Fibroblast of the aortic adventitia (primary cell): ENCODE results near the gene CHCHD6. TPM values are rescaled to one million over a fixed set of nuclear protein-coding genes. Genes with fewer than 3 reads are reported as not detected.

Experiments
- DNase-seq: peaks from one replicate; pipeline ENCODE4 v3.0.0-alpha.2; 2010; ENCODE audit warnings: low read depth
- H3K4me3 ChIP-seq: 2 replicates; pipeline ENCODE4 v1.5.1; 2011; ENCODE audit warnings: low read depth, mild to moderate bottlenecking, control low read depth, low read length, moderate library complexity
- total RNA-seq: library from RNA; depleted of rRNA; stranded (reverse); fragments of >200 nt; gene quantifications from 2 replicates; pipeline ENCODE4 v1.2.3, GENCODE V29; 2012; ENCODE audit warnings: low replicate concordance
- TF ChIP-seq, protein P1 (sequence below): IDR thresholded peaks from 2 replicates; pipeline ENCODE4 v1.5.1; 2011; ENCODE audit warnings: mild to moderate bottlenecking, low read length, control low read depth, inconsistent platforms; ENCODE audit not compliant: insufficient read depth

CHCHD6 gene
- total RNA-seq, 1 donor, result 10.8 TPM

DNA sequence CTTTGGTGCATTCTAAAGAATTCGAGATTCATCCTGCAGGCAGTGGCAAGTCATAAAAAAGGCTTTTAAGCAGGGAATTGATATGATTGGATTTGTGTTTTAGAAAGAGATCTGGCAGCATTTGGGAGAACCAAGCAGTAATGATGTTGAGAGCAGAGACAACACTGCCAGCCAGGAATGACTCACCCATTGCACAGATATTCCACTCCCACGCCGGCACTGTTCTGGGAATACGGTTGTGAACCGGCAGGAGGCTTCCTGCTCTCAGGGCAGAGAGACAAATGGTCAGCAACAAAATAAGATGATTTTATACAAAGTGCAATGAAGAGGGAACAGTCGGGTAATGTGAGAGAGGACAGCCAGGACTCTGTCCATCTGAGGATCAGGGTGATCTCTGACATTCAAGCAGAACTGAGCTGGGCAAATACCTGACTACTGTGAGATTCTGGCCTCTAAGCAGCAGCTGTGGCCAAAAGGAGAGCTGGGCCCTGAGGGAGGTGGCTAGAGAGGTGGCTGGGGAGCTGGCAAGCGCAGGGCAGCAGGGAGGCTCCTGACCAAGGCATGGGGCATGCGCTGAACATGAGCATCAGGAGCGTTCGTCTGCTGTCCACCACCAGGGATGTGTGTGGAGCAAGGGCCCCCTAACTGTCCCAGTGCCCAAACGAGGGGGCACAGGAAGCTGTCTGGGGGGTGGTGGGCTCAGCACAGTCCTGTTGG is 222.8 kb downstream of the CHCHD6 start:
- TF ChIP-seq, protein P1, sequence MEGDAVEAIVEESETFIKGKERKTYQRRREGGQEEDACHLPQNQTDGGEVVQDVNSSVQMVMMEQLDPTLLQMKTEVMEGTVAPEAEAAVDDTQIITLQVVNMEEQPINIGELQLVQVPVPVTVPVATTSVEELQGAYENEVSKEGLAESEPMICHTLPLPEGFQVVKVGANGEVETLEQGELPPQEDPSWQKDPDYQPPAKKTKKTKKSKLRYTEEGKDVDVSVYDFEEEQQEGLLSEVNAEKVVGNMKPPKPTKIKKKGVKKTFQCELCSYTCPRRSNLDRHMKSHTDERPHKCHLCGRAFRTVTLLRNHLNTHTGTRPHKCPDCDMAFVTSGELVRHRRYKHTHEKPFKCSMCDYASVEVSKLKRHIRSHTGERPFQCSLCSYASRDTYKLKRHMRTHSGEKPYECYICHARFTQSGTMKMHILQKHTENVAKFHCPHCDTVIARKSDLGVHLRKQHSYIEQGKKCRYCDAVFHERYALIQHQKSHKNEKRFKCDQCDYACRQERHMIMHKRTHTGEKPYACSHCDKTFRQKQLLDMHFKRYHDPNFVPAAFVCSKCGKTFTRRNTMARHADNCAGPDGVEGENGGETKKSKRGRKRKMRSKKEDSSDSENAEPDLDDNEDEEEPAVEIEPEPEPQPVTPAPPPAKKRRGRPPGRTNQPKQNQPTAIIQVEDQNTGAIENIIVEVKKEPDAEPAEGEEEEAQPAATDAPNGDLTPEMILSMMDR, result peak; percentile 77
- H3K4me3 ChIP-seq, result no peak overlapping the region
- DNase-seq, result peak; percentile 92

DNA sequence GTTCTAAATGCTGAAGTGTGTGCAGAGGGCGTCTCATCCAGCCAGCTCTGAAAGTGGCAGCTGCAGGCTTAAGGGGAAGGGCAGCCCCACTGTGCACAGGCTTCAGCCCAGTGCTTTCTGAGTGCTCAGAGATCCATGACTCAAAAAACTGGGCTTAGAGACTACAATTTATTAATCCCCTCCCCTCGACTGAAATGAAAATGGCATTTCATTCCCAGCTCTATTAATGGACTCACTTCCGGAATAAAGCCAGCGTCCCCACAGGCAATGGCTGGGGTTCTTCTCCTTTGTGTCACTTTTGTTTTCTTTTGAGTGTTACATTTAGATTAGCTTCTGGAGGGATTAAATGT is 223.3 kb downstream of the CHCHD6 start:
- no peak overlapping the region for H3K4me3 ChIP-seq
- TF ChIP-seq, protein P1, result no peak
- peak; percentile 32 for DNase-seq

DNA sequence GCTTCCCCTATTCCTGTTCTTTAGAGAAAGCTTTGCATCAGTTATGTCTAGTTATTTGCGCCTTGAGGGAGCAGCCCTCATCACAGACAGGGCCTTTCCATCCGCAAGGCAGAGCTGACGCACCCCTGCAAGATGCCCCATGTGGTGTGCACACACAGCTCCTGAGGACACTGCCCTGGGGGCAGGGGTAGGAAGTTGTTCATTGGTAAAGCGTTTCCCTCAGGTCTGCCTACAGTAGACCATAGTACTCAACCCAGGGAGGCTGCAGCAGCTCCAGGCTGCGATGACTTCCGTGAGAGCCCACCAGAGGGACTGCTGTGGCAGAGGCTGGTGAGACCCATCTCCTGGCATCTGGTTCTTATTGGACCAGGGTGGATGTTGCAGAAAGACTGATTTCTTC is 223.8 kb downstream of the CHCHD6 start:
- no peak for DNase-seq
- TF ChIP-seq, protein P1, result no peak
- no peak overlapping the region for H3K4me3 ChIP-seq

DNA sequence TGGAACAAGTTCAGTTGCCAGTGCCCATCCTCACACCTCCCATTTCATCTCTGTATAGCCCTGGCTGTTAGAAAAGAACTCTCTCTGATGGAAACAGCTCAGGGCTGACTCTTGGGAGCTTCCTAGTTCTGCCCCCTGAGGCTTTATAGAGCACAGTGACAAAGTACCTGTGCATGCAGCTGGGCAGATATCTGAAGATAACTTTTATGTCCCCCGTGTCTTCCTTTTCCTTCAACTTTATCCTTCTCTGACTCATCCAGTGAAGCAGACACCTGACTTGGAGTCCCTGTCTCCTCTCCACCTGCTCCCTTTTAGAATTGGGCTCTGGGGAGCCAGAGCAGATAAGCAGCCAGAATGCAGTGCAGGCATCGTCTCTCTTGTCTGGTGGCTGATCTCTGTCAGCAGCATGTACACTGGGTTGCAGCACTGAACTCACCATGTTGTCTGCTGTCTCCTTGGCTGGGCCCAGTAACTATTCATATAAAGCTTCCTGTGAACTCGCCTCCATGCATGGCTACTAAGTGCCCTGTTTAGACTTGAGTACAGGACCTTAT is 225.0 kb downstream of the CHCHD6 start:
- no peak overlapping the region for H3K4me3 ChIP-seq
- TF ChIP-seq, protein P1, result no peak
- no peak for DNase-seq

DNA sequence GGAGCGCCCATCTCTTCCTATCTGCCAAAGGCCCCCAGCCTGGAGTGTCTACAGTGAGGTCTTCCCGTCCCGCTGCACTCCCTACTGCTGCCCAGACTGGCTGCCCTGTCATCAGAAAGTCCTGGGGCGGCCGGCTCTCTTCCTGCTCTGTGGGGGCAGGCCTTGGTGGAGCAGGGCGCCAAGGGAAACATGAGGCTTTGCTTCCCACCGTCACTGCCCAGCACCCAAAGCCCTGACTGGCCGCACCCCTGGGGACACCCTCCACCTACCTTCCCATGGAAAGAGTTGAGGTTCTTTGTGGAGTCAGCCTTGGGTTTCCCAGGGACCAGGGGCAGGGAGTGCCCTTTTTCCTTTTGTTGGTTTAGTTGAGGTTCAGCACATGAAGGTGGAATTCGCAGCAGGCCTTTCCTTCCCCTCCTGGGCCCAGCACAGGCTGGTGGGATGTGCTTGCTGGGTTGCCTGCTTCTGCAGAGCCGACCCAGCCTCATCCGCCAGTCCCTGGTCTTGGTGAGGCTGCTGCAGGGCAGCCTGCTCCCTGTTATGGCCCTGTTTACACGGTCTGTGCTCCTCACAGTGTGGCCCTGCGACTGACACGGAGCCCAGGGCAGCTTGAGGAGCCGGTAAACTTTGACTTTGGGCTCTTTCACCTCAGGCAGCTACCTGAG is 227.0 kb downstream of the CHCHD6 start:
- DNase-seq, result no peak
- no peak overlapping the region for H3K4me3 ChIP-seq
- TF ChIP-seq, protein P1, result no peak

DNA sequence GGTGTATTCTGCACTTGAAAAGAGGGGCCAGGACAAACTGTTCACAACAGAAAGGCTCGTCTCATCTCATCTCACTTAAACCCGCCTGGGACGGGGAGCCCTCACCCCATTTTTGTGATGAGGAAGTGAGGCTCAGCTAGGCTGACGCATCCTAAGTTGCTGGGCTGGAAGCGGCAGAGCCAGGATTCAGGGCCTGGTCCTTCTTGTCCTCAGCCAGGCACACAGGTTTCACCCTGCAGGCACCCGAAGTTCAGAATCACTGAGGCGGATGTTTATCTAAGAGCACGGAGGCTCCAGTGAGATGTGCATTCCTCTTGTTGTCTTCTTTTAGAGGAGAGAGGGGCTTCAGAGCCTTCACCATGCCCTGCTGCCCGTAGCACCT is 227.8 kb downstream of the CHCHD6 start:
- no peak overlapping the region for H3K4me3 ChIP-seq
- DNase-seq, result no peak
- TF ChIP-seq, protein P1, result no peak
